Calu3 (cell line): ENCODE results near the gene TSPAN10. TPM values are rescaled to one million over a fixed set of nuclear protein-coding genes. Genes with fewer than 3 reads are reported as not detected.

Experiments used
- BruUV-seq: library from RNA; stranded (reverse); fragments of 400-500 nt; replicated peaks from 2 replicates; lab custom pipeline; 2021; lab: Mats Ljungman, UMichigan
- CTCF ChIA-PET: fragments of 300-600 bp; sonication (Branson Sonifier 250); formaldehyde crosslinking; loops from one replicate; lab custom pipeline; 2022; ENCODE audit warnings: antibody characterized with exemption; lab: Charles Lee
- DNase-seq: peaks from one replicate; pipeline ENCODE4 v3.0.0; 2022
- H3K27ac Mint-ChIP-seq: one replicate; pipeline ENCODE4 v1.8.0; 2022; ENCODE audit warnings: mixed read lengths; ENCODE audit not compliant: unreplicated experiment
- H3K27me3 Mint-ChIP-seq: one replicate; pipeline ENCODE4 v1.8.0; 2022; ENCODE audit warnings: mixed read lengths; ENCODE audit not compliant: unreplicated experiment
- H3K36me3 Mint-ChIP-seq: one replicate; pipeline ENCODE4 v1.8.0; 2022; ENCODE audit warnings: mild to moderate bottlenecking, moderate library complexity, mixed read lengths; ENCODE audit not compliant: insufficient read depth, unreplicated experiment
- H3K4me1 Mint-ChIP-seq: one replicate; pipeline ENCODE4 v1.8.0; 2022; ENCODE audit warnings: mild to moderate bottlenecking, low read depth, mixed read lengths; ENCODE audit not compliant: unreplicated experiment
- H3K4me3 Mint-ChIP-seq: one replicate; pipeline ENCODE4 v1.8.0; 2022; ENCODE audit warnings: mild to moderate bottlenecking, low read depth, moderate library complexity, mixed read lengths; ENCODE audit not compliant: unreplicated experiment
- H3K9me3 Mint-ChIP-seq: one replicate; pipeline ENCODE4 v1.8.0; 2022; ENCODE audit warnings: low read depth, mixed read lengths; ENCODE audit not compliant: unreplicated experiment
- CTCF ChIP-seq: fragments of 200-600 bp; IDR thresholded peaks from one replicate; pipeline ENCODE4 v1.8.0; 2022; ENCODE audit warnings: antibody characterized with exemption; ENCODE audit not compliant: unreplicated experiment
- intact Hi-C: fragments of 100-400 bp; cut with micrococcal nuclease; formaldehyde crosslinking; loops from one replicate; pipeline ENCODE4 v1.10.0; 2022; ENCODE audit not compliant: unreplicated experiment
- total RNA-seq: library from RNA; stranded (reverse); gene quantifications from 2 replicates; pipeline ENCODE4 v1.2.3, GENCODE V29; 2022

The TSPAN10 gene
- total RNA-seq, 1 experiment from 2014 or later: 2.9 TPM

GRCh38 chr17:81635973-81636504, 957 bp upstream of the TSPAN10 start:
- peak; percentile 33 for DNase-seq
- H3K27me3 Mint-ChIP-seq: no peaks in the 10 kb centered on the region
- no peak for TF ChIP-seq CTCF
- H3K27ac Mint-ChIP-seq: peak overlapping the region; percentile 88
- intact Hi-C loops: loop anchor here (2.0 kb wide), 1 partner anchor 29 kb away; no protein-coding TSS in a partner anchor
- CTCF ChIA-PET: no interaction called here
- H3K9me3 Mint-ChIP-seq: no peaks in the 10 kb centered on the region
- H3K36me3 Mint-ChIP-seq: peaks cover 29% of the 10 kb centered on the region
- no peaks in the 10 kb centered on the region for H3K4me1 Mint-ChIP-seq
- BruUV-seq: no TSS peak
- H3K4me3 Mint-ChIP-seq: peak overlapping the region; percentile 83

GRCh38 chr17:81638683-81639082, 1.7 kb downstream of the TSPAN10 start:
- BruUV-seq: no TSS peak
- no peaks in the 10 kb centered on the region for H3K4me1 Mint-ChIP-seq
- DNase-seq: no peak
- H3K27me3 Mint-ChIP-seq: no peaks in the 10 kb centered on the region
- no peak overlapping the region for H3K4me3 Mint-ChIP-seq
- H3K27ac Mint-ChIP-seq: no peak overlapping the region
- H3K36me3 Mint-ChIP-seq: peaks cover 26% of the 10 kb centered on the region
- H3K9me3 Mint-ChIP-seq: no peaks in the 10 kb centered on the region
- intact Hi-C loops: no loop called here
- no peak for TF ChIP-seq CTCF
- CTCF ChIA-PET: interaction anchor here (0.6 to 0.9 kb wide), 3 partner anchors 9 to 92 kb away, joined by 5 to 7 read pairs (median 5); no protein-coding TSS in a partner anchor

GRCh38 chr17:81640011-81640410, 3.0 kb downstream of the TSPAN10 start:
- H3K4me3 Mint-ChIP-seq: no peak overlapping the region
- TF ChIP-seq CTCF: no peak
- peaks cover 26% of the 10 kb centered on the region for H3K36me3 Mint-ChIP-seq
- intact Hi-C loops: no loop called here
- no peak overlapping the region for H3K27ac Mint-ChIP-seq
- BruUV-seq: no TSS peak
- no peaks in the 10 kb centered on the region for H3K9me3 Mint-ChIP-seq
- no peaks in the 10 kb centered on the region for H3K4me1 Mint-ChIP-seq
- DNase-seq: no peak
- CTCF ChIA-PET: no interaction called here
- H3K27me3 Mint-ChIP-seq: no peaks in the 10 kb centered on the region

- intact Hi-C loops: no loop called here
- peaks cover 2% of the 10 kb centered on the region for H3K27me3 Mint-ChIP-seq
- no TSS peak for BruUV-seq
- TF ChIP-seq CTCF: no peak
- no peak overlapping the region for H3K4me3 Mint-ChIP-seq
- CTCF ChIA-PET: interaction anchor here (1.0 kb wide), 1 partner anchor 41 kb away, joined by 3 read pairs; no protein-coding TSS in a partner anchor
- H3K36me3 Mint-ChIP-seq: peaks cover 9% of the 10 kb centered on the region
- no peaks in the 10 kb centered on the region for H3K9me3 Mint-ChIP-seq
- H3K27ac Mint-ChIP-seq: no peak overlapping the region
- no peak for DNase-seq
- H3K4me1 Mint-ChIP-seq: no peaks in the 10 kb centered on the region
Measured at GRCh38 chr17:81641825-81642489, 5.0 kb downstream of the TSPAN10 start.
